Measurements from ENCODE around the gene KAZN. TPM values are rescaled to one million over a fixed set of nuclear protein-coding genes. Genes with fewer than 3 reads are reported as not detected.

The KAZN gene
- total RNA-seq, 1 donor from 2014 or later = 9.4 TPM

DNA sequence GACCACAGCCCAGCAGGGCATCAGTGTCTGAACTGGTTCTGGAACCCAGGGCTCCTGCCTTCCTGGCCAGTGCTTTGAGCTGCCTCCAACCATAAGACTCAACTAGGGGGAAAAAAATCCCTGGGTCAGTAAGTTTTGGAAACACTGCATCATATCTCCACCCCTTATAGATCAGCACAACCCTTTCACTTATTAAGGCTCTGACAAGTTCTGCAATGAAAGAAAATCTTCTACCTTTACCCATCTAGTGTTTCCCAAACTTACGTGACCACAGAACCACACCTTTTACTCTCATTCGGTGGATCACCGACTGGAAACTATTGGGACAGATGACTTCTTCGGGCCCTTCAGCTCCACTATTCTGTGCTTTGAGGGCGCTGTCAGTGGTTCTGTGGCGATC lies 476.7 kb downstream of the KAZN start:
- TF ChIP-seq EZH2 (IDR thresholded peaks at IDR 0.05; ENCODE audit: insufficient read depth, low read length) = no peak
- TF ChIP-seq, protein P1, sequence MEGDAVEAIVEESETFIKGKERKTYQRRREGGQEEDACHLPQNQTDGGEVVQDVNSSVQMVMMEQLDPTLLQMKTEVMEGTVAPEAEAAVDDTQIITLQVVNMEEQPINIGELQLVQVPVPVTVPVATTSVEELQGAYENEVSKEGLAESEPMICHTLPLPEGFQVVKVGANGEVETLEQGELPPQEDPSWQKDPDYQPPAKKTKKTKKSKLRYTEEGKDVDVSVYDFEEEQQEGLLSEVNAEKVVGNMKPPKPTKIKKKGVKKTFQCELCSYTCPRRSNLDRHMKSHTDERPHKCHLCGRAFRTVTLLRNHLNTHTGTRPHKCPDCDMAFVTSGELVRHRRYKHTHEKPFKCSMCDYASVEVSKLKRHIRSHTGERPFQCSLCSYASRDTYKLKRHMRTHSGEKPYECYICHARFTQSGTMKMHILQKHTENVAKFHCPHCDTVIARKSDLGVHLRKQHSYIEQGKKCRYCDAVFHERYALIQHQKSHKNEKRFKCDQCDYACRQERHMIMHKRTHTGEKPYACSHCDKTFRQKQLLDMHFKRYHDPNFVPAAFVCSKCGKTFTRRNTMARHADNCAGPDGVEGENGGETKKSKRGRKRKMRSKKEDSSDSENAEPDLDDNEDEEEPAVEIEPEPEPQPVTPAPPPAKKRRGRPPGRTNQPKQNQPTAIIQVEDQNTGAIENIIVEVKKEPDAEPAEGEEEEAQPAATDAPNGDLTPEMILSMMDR (IDR thresholded peaks at IDR 0.05; ENCODE audit: insufficient read depth, low read depth, low read length) = no peak
- DNase-seq (ENCODE audit: low read depth) = no peak
- Mint-ChIP-seq H3K9me3 (ENCODE audit: unreplicated experiment) (no peaks in the 10 kb centered on the region), H3K4me1 (ENCODE audit: low read depth, unreplicated experiment) (no peaks in the 10 kb centered on the region), H3K36me3 (ENCODE audit: low read depth, unreplicated experiment) (no peaks in the 10 kb centered on the region), H3K4me3 (ENCODE audit: unreplicated experiment) (no peak overlapping the region), H3K27me3 (ENCODE audit: low read depth, unreplicated experiment) (peaks cover 36% of the 10 kb centered on the region), H3K27ac (ENCODE audit: unreplicated experiment) (no peak overlapping the region)
- Histone ChIP-seq H3K36me3 (ENCODE audit: insufficient read depth, low read length) (no peaks in the 10 kb centered on the region), H3K9me3 (ENCODE audit: insufficient read depth, low read depth, low read length) (no peaks in the 10 kb centered on the region), H3K79me2 (ENCODE audit: insufficient read depth, low read length) (no peaks in the 10 kb centered on the region), H3K9ac (ENCODE audit: low read length) (no peak overlapping the region), H2AFZ (ENCODE audit: low read depth, low read length) (no peak overlapping the region), H4K20me1 (ENCODE audit: insufficient read depth, low read length) (no peaks in the 10 kb centered on the region), H3K4me3 (ENCODE audit: insufficient read depth, low read depth, low read length) (no peak overlapping the region), H3K4me1 (ENCODE audit: insufficient read depth, low read length) (no peaks in the 10 kb centered on the region), H3K27me3 (ENCODE audit: insufficient read depth, low read length) (no peaks in the 10 kb centered on the region), H3K27ac (ENCODE audit: low read depth, low read length) (no peak overlapping the region), H3K4me2 (ENCODE audit: low read length) (no peak overlapping the region)
- FAIRE-seq = no peak

DNA sequence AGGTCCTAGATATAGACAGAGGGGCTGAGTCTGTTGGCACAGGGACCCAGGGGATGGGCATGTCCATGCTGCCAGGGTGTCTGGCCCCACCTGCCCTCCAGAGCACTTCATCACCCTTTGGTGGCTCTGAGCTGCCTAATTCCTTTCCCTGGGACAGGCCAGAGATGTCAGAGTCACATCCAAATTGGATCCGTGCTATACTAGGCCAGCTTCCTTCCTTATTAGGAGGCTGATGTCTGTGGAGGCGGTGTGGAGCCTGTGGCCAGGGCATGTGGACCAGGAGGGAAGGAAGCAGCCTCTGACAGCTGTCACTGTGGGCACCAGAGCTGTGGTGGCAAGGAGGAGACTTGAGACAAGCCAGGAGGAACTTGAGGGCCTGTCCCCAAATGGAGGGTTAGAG lies 477.3 kb downstream of the KAZN start:
- Histone ChIP-seq H3K4me2 (ENCODE audit: low read length) (no peak overlapping the region), H4K20me1 (ENCODE audit: insufficient read depth, low read length) (no peaks in the 10 kb centered on the region), H3K9me3 (ENCODE audit: insufficient read depth, low read depth, low read length) (no peaks in the 10 kb centered on the region), H3K9ac (ENCODE audit: low read length) (no peak overlapping the region), H2AFZ (ENCODE audit: low read depth, low read length) (no peak overlapping the region), H3K4me3 (ENCODE audit: insufficient read depth, low read depth, low read length) (no peak overlapping the region), H3K79me2 (ENCODE audit: insufficient read depth, low read length) (no peaks in the 10 kb centered on the region), H3K4me1 (ENCODE audit: insufficient read depth, low read length) (no peaks in the 10 kb centered on the region), H3K27ac (ENCODE audit: low read depth, low read length) (no peak overlapping the region), H3K27me3 (ENCODE audit: insufficient read depth, low read length) (no peaks in the 10 kb centered on the region), H3K36me3 (ENCODE audit: insufficient read depth, low read length) (no peaks in the 10 kb centered on the region)
- no peak for FAIRE-seq
- Mint-ChIP-seq H3K4me3 (ENCODE audit: unreplicated experiment) (no peak overlapping the region), H3K27me3 (ENCODE audit: low read depth, unreplicated experiment) (peaks cover 39% of the 10 kb centered on the region), H3K9me3 (ENCODE audit: unreplicated experiment) (no peaks in the 10 kb centered on the region), H3K36me3 (ENCODE audit: low read depth, unreplicated experiment) (no peaks in the 10 kb centered on the region), H3K27ac (ENCODE audit: unreplicated experiment) (no peak overlapping the region), H3K4me1 (ENCODE audit: low read depth, unreplicated experiment) (no peaks in the 10 kb centered on the region)
- TF ChIP-seq, protein P1 (IDR thresholded peaks at IDR 0.05; ENCODE audit: insufficient read depth, low read depth, low read length) = no peak
- no peak for TF ChIP-seq EZH2 (IDR thresholded peaks at IDR 0.05; ENCODE audit: insufficient read depth, low read length)
- DNase-seq (ENCODE audit: low read depth) = no peak

DNA sequence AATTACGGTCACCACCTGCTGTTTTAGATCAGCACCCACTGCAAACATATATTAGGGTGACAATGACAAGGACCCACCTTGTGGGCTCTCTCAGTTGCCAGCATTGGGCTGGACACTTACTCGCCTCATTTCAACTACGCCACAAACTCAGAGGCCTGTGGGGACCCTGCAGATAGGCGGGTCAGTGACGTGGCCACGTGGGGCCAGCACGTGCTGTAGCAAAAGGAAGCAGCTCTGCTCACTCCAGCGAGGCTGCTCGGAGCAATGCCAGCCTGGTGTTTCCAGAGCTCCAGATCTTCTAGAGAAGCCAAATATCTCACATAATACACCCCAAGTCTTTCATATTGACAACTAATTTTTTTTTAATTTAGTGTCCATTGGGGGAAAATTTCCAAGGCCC lies 478.3 kb downstream of the KAZN start:
- no peaks in the 10 kb centered on the region for H3K79me2 ChIP-seq (ENCODE audit: insufficient read depth, low read length)
- no peaks in the 10 kb centered on the region for H3K36me3 Mint-ChIP-seq (ENCODE audit: low read depth, unreplicated experiment)
- no peak overlapping the region for H3K27ac ChIP-seq (ENCODE audit: low read depth, low read length)
- TF ChIP-seq EZH2 (IDR thresholded peaks at IDR 0.05; ENCODE audit: insufficient read depth, low read length) = no peak
- TF ChIP-seq, protein P1 (IDR thresholded peaks at IDR 0.05; ENCODE audit: insufficient read depth, low read depth, low read length) = no peak
- FAIRE-seq = no peak
- H3K36me3 ChIP-seq (ENCODE audit: insufficient read depth, low read length) = no peaks in the 10 kb centered on the region
- no peaks in the 10 kb centered on the region for H3K4me1 ChIP-seq (ENCODE audit: insufficient read depth, low read length)
- H2AFZ ChIP-seq (ENCODE audit: low read depth, low read length) = no peak overlapping the region
- no peaks in the 10 kb centered on the region for H4K20me1 ChIP-seq (ENCODE audit: insufficient read depth, low read length)
- no peak overlapping the region for H3K4me3 Mint-ChIP-seq (ENCODE audit: unreplicated experiment)
- H3K9ac ChIP-seq (ENCODE audit: low read length) = no peak overlapping the region
- H3K27ac Mint-ChIP-seq (ENCODE audit: unreplicated experiment) = no peak overlapping the region
- no peaks in the 10 kb centered on the region for H3K27me3 ChIP-seq (ENCODE audit: insufficient read depth, low read length)
- H3K4me1 Mint-ChIP-seq (ENCODE audit: low read depth, unreplicated experiment) = no peaks in the 10 kb centered on the region
- no peaks in the 10 kb centered on the region for H3K9me3 ChIP-seq (ENCODE audit: insufficient read depth, low read depth, low read length)
- H3K4me3 ChIP-seq (ENCODE audit: insufficient read depth, low read depth, low read length) = no peak overlapping the region
- no peak overlapping the region for H3K4me2 ChIP-seq (ENCODE audit: low read length)
- DNase-seq (ENCODE audit: low read depth) = no peak
- peaks cover 41% of the 10 kb centered on the region for H3K27me3 Mint-ChIP-seq (ENCODE audit: low read depth, unreplicated experiment)
- H3K9me3 Mint-ChIP-seq (ENCODE audit: unreplicated experiment) = no peaks in the 10 kb centered on the region
